Measurements from ENCODE around the gene COL23A1.

Gene COL23A1

DNA sequence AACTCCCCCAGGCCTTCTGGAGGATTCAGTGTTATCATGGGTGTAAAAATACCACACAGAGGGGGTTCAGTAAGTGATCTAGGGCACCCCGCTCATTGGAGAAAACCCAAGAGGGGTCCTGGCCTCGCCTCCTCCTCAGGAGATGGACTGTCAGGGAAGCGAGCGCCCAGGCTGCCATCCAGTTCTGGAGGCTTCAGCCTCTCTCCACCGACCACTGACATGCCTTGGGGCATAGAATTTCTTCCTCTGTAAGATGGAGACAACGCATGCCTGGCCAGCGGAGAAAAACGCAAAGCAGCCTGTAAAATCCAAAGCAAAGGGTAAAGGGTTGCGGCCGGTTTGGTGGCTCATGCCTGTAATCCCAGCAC, 165.4 kb downstream of the COL23A1 start:
- no peaks in the 10 kb centered on the region for H3K9me3 ChIP-seq (ENCODE audit: control insufficient read depth, low read depth, low read length)
- peaks cover 23% of the 10 kb centered on the region for H3K4me1 ChIP-seq (ENCODE audit: control insufficient read depth, low read depth, low read length)
- no peak overlapping the region for H3K4me3 ChIP-seq (ENCODE audit: low read length)
- H3K27ac ChIP-seq (ENCODE audit: low read length): no peak overlapping the region
- H3K36me3 ChIP-seq (ENCODE audit: control insufficient read depth, low read depth, low read length): no peaks in the 10 kb centered on the region
- no peaks in the 10 kb centered on the region for H3K27me3 ChIP-seq (ENCODE audit: control insufficient read depth, insufficient read depth, low read length)
- no peak overlapping the region for H3K9ac ChIP-seq (ENCODE audit: low read length)

DNA sequence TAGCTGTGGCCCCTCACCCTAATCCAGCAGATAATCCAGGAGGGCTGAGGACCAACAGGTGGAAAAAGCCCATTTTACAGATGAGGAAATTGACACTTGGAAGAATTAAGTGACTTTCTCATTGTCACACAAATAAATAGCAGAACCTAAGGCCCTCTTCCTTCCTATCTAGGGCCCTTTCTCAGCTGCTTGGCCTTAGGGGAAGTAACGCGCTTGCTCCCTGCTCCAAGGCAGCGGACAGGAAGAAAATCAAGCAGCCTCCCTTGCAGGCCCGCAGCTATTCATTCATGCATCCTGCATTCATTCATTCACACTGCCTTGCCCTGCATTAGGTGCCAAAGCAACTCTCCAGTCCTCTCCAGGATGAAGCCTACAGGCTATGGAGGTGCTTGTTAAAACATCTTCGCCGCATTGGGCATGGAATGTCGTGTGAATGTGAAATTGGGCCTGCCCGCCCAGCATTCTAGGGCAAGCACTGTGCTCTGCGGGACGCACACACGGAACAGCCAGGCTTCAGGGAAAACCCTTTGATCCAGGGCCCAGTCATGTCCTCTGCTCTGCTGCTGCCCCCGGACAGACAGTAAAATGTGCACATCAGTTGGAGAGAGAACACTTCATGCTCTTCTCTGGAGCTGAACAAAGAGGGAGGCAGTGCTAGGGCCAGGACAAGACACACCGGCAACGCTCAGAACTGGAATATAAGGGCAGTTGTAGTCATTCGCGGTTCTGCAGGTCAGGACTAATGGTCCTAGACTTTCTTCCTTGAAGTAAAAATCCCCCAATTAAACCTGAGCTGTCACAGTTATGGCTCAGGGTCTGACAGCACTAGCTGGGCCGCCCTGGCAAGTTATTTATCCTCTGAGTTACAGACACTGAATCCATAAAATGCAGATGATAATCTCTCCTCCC, 166.0 kb downstream of the COL23A1 start:
- Histone ChIP-seq H3K9me3 (ENCODE audit: control insufficient read depth, low read depth, low read length) (no peaks in the 10 kb centered on the region), H3K9ac (ENCODE audit: low read length) (no peak overlapping the region), H3K4me3 (ENCODE audit: low read length) (no peak overlapping the region), H3K36me3 (ENCODE audit: control insufficient read depth, low read depth, low read length) (no peaks in the 10 kb centered on the region), H3K27ac (ENCODE audit: low read length) (no peak overlapping the region), H3K4me1 (ENCODE audit: control insufficient read depth, low read depth, low read length) (peaks cover 30% of the 10 kb centered on the region), H3K27me3 (ENCODE audit: control insufficient read depth, insufficient read depth, low read length) (no peaks in the 10 kb centered on the region)

DNA sequence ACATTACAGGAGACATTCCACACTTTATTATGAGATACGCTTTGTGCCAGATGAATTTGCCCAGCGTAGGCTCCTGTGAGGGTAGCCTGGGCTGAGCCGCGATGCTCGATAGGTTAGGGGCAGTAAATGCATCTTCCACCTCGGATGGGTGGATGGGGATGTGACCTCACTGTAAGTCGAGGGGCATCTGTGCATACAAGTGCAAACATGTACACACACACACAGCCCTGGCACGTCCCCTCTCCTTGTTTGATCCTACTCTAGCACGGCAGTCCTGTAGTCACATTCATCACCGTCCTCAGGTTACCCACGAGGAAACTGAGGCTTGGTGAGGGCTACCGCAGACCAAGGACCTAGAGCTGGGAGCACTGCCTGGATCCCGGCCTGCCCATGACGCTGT, 166.8 kb downstream of the COL23A1 start:
- no peaks in the 10 kb centered on the region for H3K9me3 ChIP-seq (ENCODE audit: control insufficient read depth, low read depth, low read length)
- no peak overlapping the region for H3K27ac ChIP-seq (ENCODE audit: low read length)

DNA sequence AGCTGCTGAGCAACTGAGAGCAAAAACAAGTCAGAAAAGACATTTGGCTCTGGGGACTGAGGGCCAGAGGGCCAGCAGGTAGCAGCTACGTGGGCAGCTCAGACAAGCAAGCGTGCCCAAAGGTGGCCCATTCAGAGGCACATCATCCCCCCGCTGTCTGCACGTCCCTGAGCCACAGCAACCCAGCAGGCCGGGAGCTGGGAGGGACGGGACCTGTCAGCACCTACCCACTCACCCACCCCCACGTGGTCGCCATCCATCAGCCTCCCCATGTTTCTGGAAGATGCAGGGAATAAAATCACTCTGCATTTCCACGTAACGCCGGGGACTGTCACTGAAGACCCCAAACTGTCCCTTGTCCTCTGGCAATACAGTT, 167.8 kb downstream of the COL23A1 start:
- H3K9ac ChIP-seq (ENCODE audit: low read length): no peak overlapping the region
- H3K36me3 ChIP-seq (ENCODE audit: control insufficient read depth, low read depth, low read length): no peaks in the 10 kb centered on the region
- H3K27ac ChIP-seq (ENCODE audit: low read length): no peak overlapping the region
- H3K4me3 ChIP-seq (ENCODE audit: low read length): no peak overlapping the region
- no peaks in the 10 kb centered on the region for H3K27me3 ChIP-seq (ENCODE audit: control insufficient read depth, insufficient read depth, low read length)
- peaks cover 30% of the 10 kb centered on the region for H3K4me1 ChIP-seq (ENCODE audit: control insufficient read depth, low read depth, low read length)
- no peaks in the 10 kb centered on the region for H3K9me3 ChIP-seq (ENCODE audit: control insufficient read depth, low read depth, low read length)

More for the DNA sequence above, 166.8 kb downstream of the COL23A1 start:
- H3K36me3 ChIP-seq (ENCODE audit: control insufficient read depth, low read depth, low read length): no peaks in the 10 kb centered on the region
- no peak overlapping the region for H3K9ac ChIP-seq (ENCODE audit: low read length)
- no peaks in the 10 kb centered on the region for H3K27me3 ChIP-seq (ENCODE audit: control insufficient read depth, insufficient read depth, low read length)
- H3K4me1 ChIP-seq (ENCODE audit: control insufficient read depth, low read depth, low read length): peaks cover 34% of the 10 kb centered on the region
- no peak overlapping the region for H3K4me3 ChIP-seq (ENCODE audit: low read length)

DNA sequence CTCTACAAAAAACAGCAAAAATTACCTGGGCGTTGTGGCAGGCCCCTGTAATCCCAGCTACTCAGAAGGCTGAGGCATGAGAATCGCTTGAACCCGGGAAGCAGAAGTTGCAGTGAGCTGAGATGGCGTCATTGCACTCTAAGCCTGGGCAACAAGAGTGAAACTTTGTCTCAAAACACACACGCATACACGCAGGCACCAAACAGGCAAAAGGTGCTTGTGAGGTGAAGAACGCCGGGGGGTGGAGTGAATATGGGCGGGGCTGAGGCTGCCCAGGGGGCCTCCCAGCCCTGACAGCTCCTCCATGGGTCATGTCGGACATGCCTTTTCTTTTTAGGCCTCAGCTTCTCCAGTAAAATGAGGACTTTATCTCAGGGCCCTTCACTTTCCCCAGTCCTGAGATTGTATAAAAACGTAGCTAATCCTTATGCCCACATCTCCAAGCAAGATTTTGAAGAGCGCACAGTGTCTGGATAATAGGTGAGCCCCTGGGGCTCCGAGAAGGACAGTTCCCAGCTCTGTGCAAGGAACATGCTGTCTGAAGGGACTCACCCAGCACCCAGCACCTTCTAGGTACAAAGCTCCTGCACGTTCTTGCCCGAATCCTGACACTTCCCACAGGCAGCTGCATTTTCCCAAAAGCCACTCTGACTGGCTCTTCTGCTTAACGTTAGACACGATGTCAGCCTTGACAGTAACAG, 168.3 kb downstream of the COL23A1 start:
- no peak overlapping the region for H3K27ac ChIP-seq (ENCODE audit: low read length)
- H3K9ac ChIP-seq (ENCODE audit: low read length): no peak overlapping the region
- H3K9me3 ChIP-seq (ENCODE audit: control insufficient read depth, low read depth, low read length): no peaks in the 10 kb centered on the region
- no peaks in the 10 kb centered on the region for H3K36me3 ChIP-seq (ENCODE audit: control insufficient read depth, low read depth, low read length)
- no peaks in the 10 kb centered on the region for H3K27me3 ChIP-seq (ENCODE audit: control insufficient read depth, insufficient read depth, low read length)
- peaks cover 35% of the 10 kb centered on the region for H3K4me1 ChIP-seq (ENCODE audit: control insufficient read depth, low read depth, low read length)
- no peak overlapping the region for H3K4me3 ChIP-seq (ENCODE audit: low read length)

DNA sequence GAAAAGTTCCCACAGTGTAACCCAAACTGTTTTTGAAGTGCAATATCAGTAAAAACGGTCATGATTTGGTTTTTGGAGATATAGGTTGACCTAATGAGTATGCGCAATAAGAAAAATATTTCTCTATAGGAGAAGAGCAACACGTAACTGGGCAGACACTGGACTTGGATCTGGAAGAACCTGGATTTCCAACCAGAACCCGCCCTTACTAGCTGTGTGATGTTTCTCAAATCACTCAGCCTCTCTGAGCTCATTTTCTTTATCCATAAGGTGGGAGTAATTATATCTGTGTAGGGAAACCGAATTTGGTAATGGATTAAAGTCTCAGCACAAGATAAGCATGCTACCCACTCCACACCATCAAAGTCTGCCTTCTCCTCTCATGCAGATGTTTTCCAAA, 169.1 kb downstream of the COL23A1 start:
- no peaks in the 10 kb centered on the region for H3K27me3 ChIP-seq (ENCODE audit: control insufficient read depth, insufficient read depth, low read length)
- H3K9me3 ChIP-seq (ENCODE audit: control insufficient read depth, low read depth, low read length): no peaks in the 10 kb centered on the region
- H3K27ac ChIP-seq (ENCODE audit: low read length): peak overlapping the region; percentile 51
- H3K4me1 ChIP-seq (ENCODE audit: control insufficient read depth, low read depth, low read length): peaks cover 35% of the 10 kb centered on the region
- no peak overlapping the region for H3K4me3 ChIP-seq (ENCODE audit: low read length)
- no peaks in the 10 kb centered on the region for H3K36me3 ChIP-seq (ENCODE audit: control insufficient read depth, low read depth, low read length)
- no peak overlapping the region for H3K9ac ChIP-seq (ENCODE audit: low read length)

DNA sequence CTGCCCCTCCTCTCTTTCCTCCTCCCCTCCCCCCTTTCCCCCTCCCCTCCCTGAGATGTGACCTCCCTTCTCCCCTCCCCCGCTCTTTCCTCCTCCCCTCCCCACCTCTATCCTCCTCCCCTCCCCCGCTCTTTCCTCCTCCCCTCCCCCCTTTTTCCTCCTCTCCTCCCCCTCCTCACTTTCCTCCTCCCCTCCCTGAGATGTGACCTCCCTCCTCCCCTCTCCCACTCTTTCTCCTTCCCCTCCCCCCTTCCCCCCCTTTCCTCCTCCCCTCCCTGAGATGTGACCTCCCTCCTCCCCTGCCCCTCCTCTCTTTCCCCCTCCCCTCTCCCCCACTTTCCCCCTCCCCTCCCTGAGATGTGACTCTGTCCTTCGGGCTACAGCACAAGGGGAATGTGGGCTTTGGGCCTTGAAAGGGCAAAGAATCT, 169.8 kb downstream of the COL23A1 start:
- Histone ChIP-seq H3K4me1 (ENCODE audit: control insufficient read depth, low read depth, low read length) (peaks cover 35% of the 10 kb centered on the region), H3K27ac (ENCODE audit: low read length) (no peak overlapping the region), H3K9ac (ENCODE audit: low read length) (peak overlapping the region; percentile 49), H3K4me3 (ENCODE audit: low read length) (no peak overlapping the region), H3K27me3 (ENCODE audit: control insufficient read depth, insufficient read depth, low read length) (no peaks in the 10 kb centered on the region), H3K9me3 (ENCODE audit: control insufficient read depth, low read depth, low read length) (no peaks in the 10 kb centered on the region), H3K36me3 (ENCODE audit: control insufficient read depth, low read depth, low read length) (no peaks in the 10 kb centered on the region)

DNA sequence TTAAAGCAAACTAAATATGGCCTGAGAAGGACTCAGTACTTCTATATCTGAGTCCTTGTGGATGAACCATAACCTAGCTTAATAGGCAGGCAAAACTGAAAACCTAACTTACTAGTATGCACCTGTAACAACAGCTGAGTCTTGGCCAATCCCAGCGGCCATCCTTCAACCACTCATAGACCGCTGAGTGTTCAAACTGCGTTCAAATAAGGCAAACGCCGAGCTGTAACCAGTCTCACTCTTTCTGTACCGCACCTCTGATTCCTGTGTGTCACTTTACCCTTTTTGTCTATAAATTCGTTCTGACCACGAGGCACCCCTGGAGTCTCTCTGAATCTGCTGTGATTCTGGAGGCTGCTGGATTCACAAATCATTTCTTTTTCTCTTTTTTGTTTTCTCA, 170.5 kb downstream of the COL23A1 start:
- peaks cover 35% of the 10 kb centered on the region for H3K4me1 ChIP-seq (ENCODE audit: control insufficient read depth, low read depth, low read length)
- no peaks in the 10 kb centered on the region for H3K36me3 ChIP-seq (ENCODE audit: control insufficient read depth, low read depth, low read length)
- no peaks in the 10 kb centered on the region for H3K9me3 ChIP-seq (ENCODE audit: control insufficient read depth, low read depth, low read length)
- H3K27me3 ChIP-seq (ENCODE audit: control insufficient read depth, insufficient read depth, low read length): no peaks in the 10 kb centered on the region
- H3K27ac ChIP-seq (ENCODE audit: low read length): no peak overlapping the region
- H3K9ac ChIP-seq (ENCODE audit: low read length): no peak overlapping the region
- H3K4me3 ChIP-seq (ENCODE audit: low read length): no peak overlapping the region

DNA sequence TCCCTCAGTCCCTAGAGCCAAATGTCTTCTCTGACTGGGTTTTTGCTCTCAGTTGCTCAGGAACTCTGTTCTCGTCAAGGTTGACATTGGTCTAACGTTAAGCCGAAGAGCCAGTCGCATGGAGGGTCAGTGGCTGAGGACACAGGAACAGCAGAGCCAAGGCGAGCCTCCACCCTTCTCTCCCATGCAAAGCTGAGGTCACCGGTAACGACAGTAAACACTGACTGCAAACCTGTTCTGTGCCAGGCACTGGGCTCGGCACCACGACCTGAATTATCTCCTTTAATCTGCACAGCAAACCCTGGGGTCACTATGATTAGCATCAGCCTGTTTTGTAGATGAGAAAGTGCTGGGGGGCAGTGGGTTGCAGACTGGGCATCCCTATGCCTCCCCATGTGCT, 171.0 kb downstream of the COL23A1 start:
- H3K4me3 ChIP-seq (ENCODE audit: low read length): no peak overlapping the region
- H3K27me3 ChIP-seq (ENCODE audit: control insufficient read depth, insufficient read depth, low read length): no peaks in the 10 kb centered on the region
- H3K36me3 ChIP-seq (ENCODE audit: control insufficient read depth, low read depth, low read length): no peaks in the 10 kb centered on the region
- peaks cover 35% of the 10 kb centered on the region for H3K4me1 ChIP-seq (ENCODE audit: control insufficient read depth, low read depth, low read length)
- H3K9me3 ChIP-seq (ENCODE audit: control insufficient read depth, low read depth, low read length): no peaks in the 10 kb centered on the region
- no peak overlapping the region for H3K9ac ChIP-seq (ENCODE audit: low read length)
- H3K27ac ChIP-seq (ENCODE audit: low read length): no peak overlapping the region

DNA sequence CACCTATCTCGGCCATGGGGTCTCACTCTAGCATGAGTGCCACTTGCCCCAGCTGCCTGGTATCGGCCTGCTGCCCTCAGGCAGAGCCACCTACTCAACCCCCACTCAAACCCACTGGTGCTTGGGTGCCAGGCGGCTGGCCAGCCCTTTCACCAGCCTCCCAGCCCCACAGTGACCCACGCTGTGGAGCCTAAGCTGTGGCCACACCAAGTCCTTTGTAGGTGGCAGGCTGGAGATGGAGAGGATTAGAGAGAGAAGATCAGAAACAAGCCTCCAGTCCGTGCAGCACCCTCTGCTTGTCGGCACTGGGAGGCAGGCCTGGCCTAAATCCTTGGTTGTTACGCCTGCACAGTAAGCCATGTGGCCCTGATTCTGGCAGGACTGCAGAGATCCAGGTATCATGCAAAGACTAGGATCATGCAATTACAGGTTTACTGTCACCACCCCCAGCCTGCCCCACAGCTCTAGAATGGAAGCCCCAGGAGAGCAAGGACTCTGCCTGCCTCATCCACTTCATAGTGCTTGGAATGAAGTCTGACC, 171.7 kb downstream of the COL23A1 start:
- Histone ChIP-seq H3K36me3 (ENCODE audit: control insufficient read depth, low read depth, low read length) (no peaks in the 10 kb centered on the region), H3K27ac (ENCODE audit: low read length) (no peak overlapping the region), H3K4me1 (ENCODE audit: control insufficient read depth, low read depth, low read length) (peaks cover 40% of the 10 kb centered on the region), H3K4me3 (ENCODE audit: low read length) (no peak overlapping the region), H3K27me3 (ENCODE audit: control insufficient read depth, insufficient read depth, low read length) (no peaks in the 10 kb centered on the region), H3K9me3 (ENCODE audit: control insufficient read depth, low read depth, low read length) (no peaks in the 10 kb centered on the region), H3K9ac (ENCODE audit: low read length) (no peak overlapping the region)

DNA sequence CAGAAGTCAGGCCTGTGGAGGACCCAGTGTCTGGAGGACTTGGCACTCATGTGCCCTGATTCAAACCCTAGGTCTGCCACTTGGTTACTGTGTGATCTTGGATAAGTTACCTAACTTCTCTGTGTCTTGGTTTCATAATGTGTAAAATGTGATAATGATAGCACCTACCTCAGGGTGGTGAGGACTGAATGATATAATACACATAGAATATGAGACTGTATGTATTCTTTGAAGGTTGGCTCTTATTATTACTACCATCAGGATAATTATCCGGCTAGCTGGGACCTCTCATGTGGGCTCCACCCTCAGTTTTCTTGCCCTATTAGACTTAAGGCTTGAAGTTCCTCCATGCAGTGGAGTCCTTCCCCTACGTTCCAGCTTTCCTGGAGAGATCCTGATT, 172.2 kb downstream of the COL23A1 start:
- H3K4me1 ChIP-seq (ENCODE audit: control insufficient read depth, low read depth, low read length): peaks cover 41% of the 10 kb centered on the region
- H3K36me3 ChIP-seq (ENCODE audit: control insufficient read depth, low read depth, low read length): no peaks in the 10 kb centered on the region
- H3K27me3 ChIP-seq (ENCODE audit: control insufficient read depth, insufficient read depth, low read length): no peaks in the 10 kb centered on the region
- no peak overlapping the region for H3K27ac ChIP-seq (ENCODE audit: low read length)
- no peak overlapping the region for H3K4me3 ChIP-seq (ENCODE audit: low read length)
- no peak overlapping the region for H3K9ac ChIP-seq (ENCODE audit: low read length)
- H3K9me3 ChIP-seq (ENCODE audit: control insufficient read depth, low read depth, low read length): no peaks in the 10 kb centered on the region
